COLO668 (cell line): ENCODE measurements around the gene TSPAN8.
"Not testable (repeated sequence)": the region's sequence is repeated elsewhere in the genome, so short reads cannot be mapped to it uniquely, and the experiment has no call there.

Experiments used
- DNase-seq: peaks from one replicate; lab custom pipeline; 2025; ENCODE audit not compliant: unreplicated experiment; lab: John Stamatoyannopoulos, UW

TSPAN8 gene

GRCh38 chr12:71164568-71165197 is 6.9 kb upstream of the TSPAN8 start:
- no peak for DNase-seq

DNA sequence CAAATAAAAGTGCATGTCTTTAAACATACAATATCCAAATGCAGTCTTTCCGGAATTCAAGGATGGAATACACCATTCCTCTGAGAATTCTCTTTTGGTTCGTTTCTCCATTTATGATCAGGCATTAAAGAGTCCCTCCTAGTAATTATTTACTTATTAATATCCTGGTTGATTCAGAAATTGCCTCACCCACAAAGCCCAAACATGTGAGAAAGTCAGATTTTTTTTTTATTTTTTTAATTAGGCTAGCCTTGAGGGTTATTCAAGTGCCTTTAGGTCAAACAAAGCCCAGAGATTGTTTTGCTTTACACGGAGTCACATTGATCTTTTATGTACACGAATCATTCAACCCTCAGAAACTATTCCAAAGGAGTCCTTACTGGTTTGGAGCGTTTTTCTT is 6.4 kb upstream of the TSPAN8 start:
- no peak for DNase-seq

DNA sequence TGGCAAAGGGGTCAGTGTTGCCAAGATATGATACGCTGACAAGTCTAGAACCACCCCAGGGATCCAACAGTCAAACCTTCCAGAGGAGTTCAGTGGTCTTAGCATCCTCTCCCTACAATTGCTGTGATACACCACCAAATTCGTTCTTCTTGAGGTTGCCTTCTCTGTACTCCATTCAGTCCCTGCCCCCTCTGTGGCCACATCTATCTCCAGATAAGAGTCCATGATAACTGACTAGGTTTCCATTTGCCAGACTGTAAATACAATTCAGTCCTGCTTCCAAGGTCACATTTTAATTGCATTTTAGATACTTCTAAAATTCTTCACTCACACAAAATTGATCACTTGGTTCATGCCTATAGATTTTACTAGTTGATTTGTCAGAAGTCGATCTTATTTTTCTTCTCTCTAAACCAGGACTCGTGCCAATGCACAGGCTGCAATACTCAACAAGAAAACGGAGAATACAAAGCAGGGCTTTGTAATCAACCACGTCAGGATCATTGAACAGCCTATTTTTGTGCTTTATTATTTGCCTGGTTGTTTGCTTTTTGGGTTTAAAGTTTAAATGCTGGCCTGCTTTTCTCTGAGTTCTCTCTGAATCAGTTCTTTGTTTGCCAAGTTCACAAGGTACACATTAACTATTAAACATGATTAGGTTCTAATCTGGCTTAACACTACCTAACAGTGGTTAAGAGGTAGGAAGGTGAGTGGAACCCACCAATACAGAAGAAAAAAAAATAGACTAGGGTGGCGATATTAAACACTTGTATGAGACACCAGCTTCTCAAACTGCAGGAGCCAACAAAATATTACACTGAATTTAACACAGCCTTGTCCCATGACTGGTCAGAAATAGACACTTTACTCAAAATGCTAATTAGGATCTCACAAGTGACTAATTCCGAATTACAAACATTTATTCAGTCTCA is 5.3 kb upstream of the TSPAN8 start:
- DNase-seq = no peak

DNA sequence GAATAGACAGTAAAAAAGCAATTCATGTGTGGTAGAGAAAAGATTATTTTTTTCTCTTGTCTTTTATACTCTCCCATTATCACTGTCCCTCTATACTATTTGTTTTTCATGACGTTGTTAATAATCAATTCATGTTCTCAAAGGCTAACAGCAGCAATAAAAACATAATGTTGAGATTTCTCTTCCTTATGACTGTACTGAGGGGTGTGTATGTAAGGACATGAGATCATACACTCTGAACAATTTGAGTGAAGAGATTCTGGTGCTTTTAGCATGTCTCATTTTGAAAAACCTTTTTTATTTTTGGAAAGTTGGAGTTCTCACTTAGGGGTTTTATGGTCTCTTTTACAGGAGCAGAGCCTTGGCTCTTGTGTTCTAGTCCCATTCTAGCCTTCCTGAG is 3.8 kb upstream of the TSPAN8 start:
- no peak for DNase-seq

GRCh38 chr12:71160585-71160984 is 2.8 kb upstream of the TSPAN8 start:
- no peak for DNase-seq

DNA sequence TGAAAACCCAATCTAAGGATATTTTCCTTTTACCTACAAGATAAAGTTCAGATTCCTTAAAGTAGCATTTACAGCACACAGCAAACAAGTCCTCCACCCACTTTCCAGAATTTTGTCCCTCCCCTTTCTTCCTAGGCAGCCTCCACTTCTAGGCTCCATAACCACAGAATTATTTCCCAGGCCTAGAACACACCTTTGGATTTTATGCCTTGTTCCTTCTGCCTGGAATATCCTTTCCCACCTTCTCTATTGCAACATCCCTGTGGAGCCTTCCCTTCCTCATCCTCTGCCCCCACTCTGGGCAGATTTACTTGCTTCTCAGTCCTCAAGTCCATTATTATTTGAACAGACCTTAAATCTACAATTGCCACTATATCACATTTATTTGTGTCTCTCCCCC is 2.1 kb upstream of the TSPAN8 start:
- DNase-seq = no peak

- DNase-seq = no peak
Observed at GRCh38 chr12:71159264-71159663, 1.5 kb upstream of the TSPAN8 start.

DNA sequence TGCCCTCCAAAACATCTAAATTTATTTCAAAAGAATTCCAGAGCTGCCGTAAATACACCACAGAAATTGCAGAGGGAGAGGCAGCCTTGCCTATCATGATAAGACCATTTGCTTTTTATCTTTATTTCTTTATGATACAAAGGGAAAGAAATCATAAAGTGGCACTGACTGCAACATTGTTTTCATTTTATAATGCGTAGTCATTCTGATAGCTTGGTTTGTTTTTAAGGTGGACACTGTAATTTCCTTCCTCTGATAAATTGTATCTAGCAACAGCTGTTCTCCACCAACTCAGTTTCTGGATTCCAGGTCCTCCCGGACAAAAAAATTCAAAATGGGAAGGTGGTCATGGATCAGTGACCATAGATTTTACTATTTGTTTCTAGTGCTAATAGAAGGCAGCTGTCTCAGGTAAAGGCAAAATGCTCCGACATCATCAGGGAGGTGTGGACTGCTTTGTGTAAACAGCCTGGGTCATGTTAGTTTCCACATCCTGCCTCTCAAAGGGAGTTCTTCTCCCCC is 623 bp upstream of the TSPAN8 start:
- peak; percentile 70 for DNase-seq

DNA sequence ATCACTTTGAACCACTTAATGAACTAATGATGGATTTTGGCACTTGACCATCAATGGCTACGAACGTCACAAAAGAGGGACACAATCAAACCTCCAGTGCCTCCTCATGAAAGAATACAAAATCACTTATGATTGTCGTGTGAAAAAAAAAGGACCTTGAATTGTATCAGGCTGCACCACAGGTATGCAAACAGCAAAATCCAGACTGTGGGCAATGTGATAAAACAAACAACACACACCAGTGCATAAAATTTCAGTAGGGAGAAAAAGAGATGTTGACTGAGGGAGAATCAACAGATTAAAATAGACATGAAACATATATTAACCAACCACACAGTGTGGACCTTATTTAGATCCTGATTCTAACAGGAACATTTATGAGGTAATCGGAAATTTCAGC is 2.6 kb downstream of the TSPAN8 start:
- DNase-seq = peak; percentile 22

DNA sequence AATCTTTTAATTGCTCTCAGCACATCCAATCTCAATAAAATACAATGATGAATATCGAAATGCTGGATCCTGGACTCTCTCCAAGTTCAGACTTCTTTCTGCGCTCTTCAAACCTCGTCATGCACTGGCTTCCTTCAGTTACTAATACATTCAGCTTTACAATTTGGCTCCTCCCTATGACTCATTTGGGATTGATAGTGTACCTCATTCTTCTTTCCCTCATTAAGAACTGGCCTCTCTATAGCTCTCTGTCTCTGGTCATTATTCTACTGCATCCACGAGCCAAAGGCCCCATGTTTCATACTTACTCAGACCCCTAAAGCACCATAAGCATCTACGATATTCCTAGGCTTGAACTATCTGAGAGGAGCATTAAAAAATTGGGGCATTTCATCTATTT is 4.9 kb downstream of the TSPAN8 start:
- DNase-seq = no peak

DNA sequence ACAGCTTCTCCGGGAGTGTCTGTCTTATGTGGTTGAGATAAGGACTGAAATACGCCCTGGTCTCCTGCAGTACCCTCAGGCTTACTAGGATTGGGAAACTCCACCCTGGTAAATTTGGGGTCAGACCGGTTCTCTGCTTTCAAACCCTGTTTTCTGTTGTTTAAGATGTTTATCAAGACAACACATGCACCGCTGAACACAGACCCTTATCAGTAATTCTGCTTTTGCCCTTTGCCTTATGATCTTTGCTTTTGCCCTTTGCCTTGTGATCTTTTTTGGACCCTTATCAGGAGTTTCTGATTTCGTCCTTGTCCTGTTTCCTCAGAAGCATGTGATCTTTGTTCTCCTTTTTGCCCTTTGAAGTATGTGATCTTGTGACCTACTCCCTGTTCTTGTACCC is 7.8 kb downstream of the TSPAN8 start:
- not testable (repeated sequence) for DNase-seq

DNA sequence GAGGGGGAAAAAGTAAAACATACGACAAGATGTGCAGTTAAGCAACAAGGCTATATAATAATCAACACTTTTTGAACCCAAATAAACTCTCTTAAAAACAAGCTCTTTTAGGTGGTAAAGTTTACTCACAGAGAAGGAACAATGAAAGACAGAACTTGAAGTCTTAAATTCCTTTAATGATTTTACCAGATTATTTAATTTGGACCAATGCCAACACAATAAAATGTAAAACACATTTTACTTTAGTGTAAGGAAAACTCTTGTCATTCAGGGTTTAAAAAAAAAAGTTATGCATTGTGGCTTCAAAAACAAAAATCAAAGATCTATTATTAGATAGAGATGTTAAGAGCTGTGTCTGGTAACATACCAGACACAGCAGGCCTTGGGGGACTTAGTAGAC is 13.1 kb downstream of the TSPAN8 start:
- DNase-seq = no peak

- DNase-seq = no peak
Observed at GRCh38 chr12:71142956-71143355, 14.8 kb downstream of the TSPAN8 start.

GRCh38 chr12:71142016-71142415 is 15.8 kb downstream of the TSPAN8 start:
- no peak for DNase-seq

DNA sequence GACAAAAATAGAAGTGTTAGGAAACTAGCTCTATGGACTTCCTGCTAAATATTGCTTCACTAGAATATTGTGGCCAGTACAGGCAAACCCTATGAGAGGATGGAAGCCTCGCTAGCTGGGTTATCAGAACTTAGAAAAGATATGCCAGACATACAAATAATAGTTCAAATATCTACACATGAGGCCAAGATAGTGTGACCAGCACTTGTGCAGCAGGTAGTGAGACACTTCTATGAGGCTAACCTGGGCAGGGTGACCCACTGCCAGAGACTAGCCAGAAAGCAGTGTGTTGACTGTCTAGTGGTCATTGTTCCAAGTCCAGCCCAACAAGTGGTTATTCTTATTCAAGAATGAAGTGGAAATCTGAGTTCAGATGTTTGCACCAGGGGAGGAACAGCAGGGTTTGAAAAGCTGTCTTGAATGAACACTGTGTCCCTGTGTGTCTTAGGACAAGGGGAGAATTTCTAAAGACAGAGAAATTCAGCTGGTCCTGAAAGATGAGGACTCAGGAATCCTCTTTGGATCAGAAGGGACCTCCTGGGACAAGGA is 16.3 kb downstream of the TSPAN8 start:
- DNase-seq = no peak

- DNase-seq = no peak
Observed at GRCh38 chr12:71139153-71139735, 18.6 kb downstream of the TSPAN8 start.

DNA sequence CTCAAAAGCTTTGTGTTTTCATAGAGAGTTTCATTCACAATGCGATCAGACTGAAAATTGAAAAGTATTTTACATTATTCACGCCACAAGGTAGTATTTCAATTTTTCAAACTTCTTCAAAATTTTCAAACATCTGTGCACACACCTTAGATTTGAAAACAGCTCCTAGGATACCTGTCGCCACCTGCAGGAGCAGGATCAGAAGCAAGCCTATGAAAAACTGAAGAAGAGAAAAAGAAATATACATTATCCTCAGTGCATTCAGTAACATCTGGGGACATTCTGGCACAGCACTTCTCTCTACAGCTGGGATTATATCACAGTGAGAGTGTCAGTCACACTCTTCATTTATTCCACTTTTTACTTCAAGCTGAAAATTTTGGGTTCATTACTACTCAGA is 19.8 kb downstream of the TSPAN8 start:
- no peak for DNase-seq

- DNase-seq = no peak
Observed at GRCh38 chr12:71135812-71136176, 22.0 kb downstream of the TSPAN8 start.

DNA sequence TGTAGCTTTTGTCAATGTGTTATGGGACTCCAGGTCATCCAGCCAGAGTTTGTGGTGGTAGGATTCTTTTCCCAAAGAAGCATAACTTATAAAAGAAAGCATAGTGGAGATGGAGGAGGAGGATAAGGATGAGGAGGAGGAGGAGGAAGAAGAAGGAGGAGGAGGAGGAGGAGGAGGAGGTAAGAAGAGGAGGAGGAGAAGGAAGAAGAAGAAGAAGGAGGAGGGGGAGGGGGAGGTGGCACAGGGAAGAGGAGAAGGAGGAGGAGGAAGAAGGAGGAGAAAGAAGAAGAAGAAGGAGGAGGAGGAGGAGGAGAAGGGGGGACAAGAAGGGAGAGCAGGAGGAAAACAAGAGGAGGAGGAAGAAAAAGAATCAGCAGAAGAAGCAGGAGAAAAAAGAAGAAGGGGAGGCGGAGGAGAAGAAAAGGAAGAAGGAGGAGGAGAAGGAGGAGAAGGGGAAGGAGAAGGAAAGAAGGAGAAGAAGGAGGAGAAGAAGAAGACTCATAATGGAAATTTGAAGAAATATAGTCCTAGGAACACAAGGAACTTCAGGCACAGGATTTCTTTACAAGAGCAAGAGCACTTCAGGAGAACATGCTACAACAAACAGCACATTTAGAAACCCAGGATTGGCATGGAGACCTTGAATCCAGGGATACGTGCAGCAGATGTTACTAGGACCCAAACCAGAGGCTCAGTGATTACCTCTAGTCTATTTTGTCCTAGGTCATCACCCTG is 22.6 kb downstream of the TSPAN8 start:
- DNase-seq = no peak

GRCh38 chr12:71134405-71134804 is 23.4 kb downstream of the TSPAN8 start:
- no peak for DNase-seq

- DNase-seq = no peak
Observed at GRCh38 chr12:71130521-71131069, 27.2 kb downstream of the TSPAN8 start.
